Loucy (cell line): ENCODE measurements around the gene L3MBTL3.

Experiments used
- H2AFZ ChIP-seq: fragments of 200-600 bp; sonication (generic); 2 replicates; pipeline ENCODE4 v1.6.0; 2016; ENCODE audit warnings: antibody characterized with exemption, mild to moderate bottlenecking, low read length, moderate library complexity
- H3F3A ChIP-seq: fragments of 200-600 bp; 2 replicates; pipeline ENCODE4 v1.6.0; 2016; ENCODE audit warnings: antibody characterized with exemption, low read depth, mild to moderate bottlenecking
- H3K27me3 ChIP-seq: fragments of 200-600 bp; sonication (generic); 2 replicates; pipeline ENCODE4 v1.6.1; 2014; ENCODE audit warnings: low read length, mild to moderate bottlenecking; ENCODE audit not compliant: insufficient read depth, poor library complexity, severe bottlenecking
- H3K36me3 ChIP-seq: fragments of 200-600 bp; sonication (generic); 2 replicates; pipeline ENCODE4 v1.6.1; 2016; ENCODE audit warnings: low read length; ENCODE audit not compliant: insufficient read depth
- H3K4me1 ChIP-seq: fragments of 200-600 bp; sonication (generic); 2 replicates; pipeline ENCODE4 v1.5.1; 2014; ENCODE audit warnings: low read length, mild to moderate bottlenecking; ENCODE audit not compliant: insufficient read depth, poor library complexity, severe bottlenecking
- H3K4me2 ChIP-seq: fragments of 200-600 bp; sonication (generic); 2 replicates; pipeline ENCODE4 v1.6.0; 2014; ENCODE audit warnings: antibody characterized with exemption, low read length, low read depth, mild to moderate bottlenecking; ENCODE audit not compliant: poor library complexity, severe bottlenecking
- H3K4me3 ChIP-seq: fragments of 200-600 bp; sonication (generic); 2 replicates; pipeline ENCODE4 v1.5.1; 2014; ENCODE audit warnings: low read length, mild to moderate bottlenecking, mixed read lengths; ENCODE audit not compliant: poor library complexity, severe bottlenecking
- H3K79me2 ChIP-seq: fragments of 200-600 bp; sonication (generic); 2 replicates; pipeline ENCODE4 v1.6.1; 2014; ENCODE audit warnings: low read length; ENCODE audit not compliant: insufficient read depth
- H3K9ac ChIP-seq: fragments of 200-600 bp; sonication (generic); 2 replicates; pipeline ENCODE4 v1.6.0; 2014; ENCODE audit warnings: mild to moderate bottlenecking, low read depth, low read length, moderate library complexity; ENCODE audit not compliant: poor library complexity, severe bottlenecking
- H3K9me2 ChIP-seq: fragments of 200-600 bp; sonication (generic); replicated peaks from 2 replicates; pipeline ENCODE4 v1.6.1; 2016; ENCODE audit warnings: low read depth, low read length, mixed read lengths
- H3K9me3 ChIP-seq: fragments of 200-600 bp; sonication (generic); 2 replicates; pipeline ENCODE4 v1.6.1; 2014; ENCODE audit warnings: mild to moderate bottlenecking, antibody characterized with exemption, low read length, low read depth; ENCODE audit not compliant: insufficient read depth
- H4K20me1 ChIP-seq: fragments of 200-600 bp; sonication (generic); 2 replicates; pipeline ENCODE4 v1.6.0; 2014; ENCODE audit warnings: antibody characterized with exemption, low read length, mild to moderate bottlenecking; ENCODE audit not compliant: insufficient read depth, poor library complexity, severe bottlenecking
- CTCF ChIP-seq: fragments of 200-600 bp; sonication (generic); conservative IDR thresholded peaks from 2 replicates; pipeline ENCODE4 v1.5.1; 2014; ENCODE audit warnings: mild to moderate bottlenecking, antibody characterized with exemption, low read length
- EZH2phosphoT487 ChIP-seq: fragments of 200-600 bp; IDR thresholded peaks from 2 replicates; pipeline ENCODE4 v1.6.1; 2018; ENCODE audit warnings: antibody characterized with exemption, mild to moderate bottlenecking, moderate library complexity, borderline replicate concordance

The L3MBTL3 gene

GRCh38 chr6:130065609-130066156, 47.3 kb downstream of the L3MBTL3 start:
- Histone ChIP-seq H3K9ac (no peak overlapping the region), H3K79me2 (no peaks in the 10 kb centered on the region), H3K4me1 (no peaks in the 10 kb centered on the region), H4K20me1 (no peaks in the 10 kb centered on the region), H3K9me2 (no peaks in the 10 kb centered on the region), H3K9me3 (no peaks in the 10 kb centered on the region), H3K36me3 (peaks cover 14% of the 10 kb centered on the region; the same call in 1 of the 2 replicates), H3K4me3 (no peak overlapping the region), H2AFZ (no peak overlapping the region), H3K27me3 (no peaks in the 10 kb centered on the region), H3K4me2 (no peak overlapping the region), H3F3A (no peaks in the 10 kb centered on the region)
- TF ChIP-seq EZH2phosphoT487, result no peak
- TF ChIP-seq CTCF, result no peak

- TF ChIP-seq EZH2phosphoT487, result no peak
- TF ChIP-seq CTCF, result no peak
- no peaks in the 10 kb centered on the region for H3K9me3 ChIP-seq
- no peaks in the 10 kb centered on the region for H4K20me1 ChIP-seq
- H3K79me2 ChIP-seq, result no peaks in the 10 kb centered on the region
- no peak overlapping the region for H3K4me3 ChIP-seq
- H3K4me2 ChIP-seq, result no peak overlapping the region
- H3F3A ChIP-seq, result no peaks in the 10 kb centered on the region
- no peaks in the 10 kb centered on the region for H3K4me1 ChIP-seq
- peaks cover 5% of the 10 kb centered on the region; the same call in 1 of the 2 replicates for H3K36me3 ChIP-seq
- H2AFZ ChIP-seq, result no peak overlapping the region
- H3K27me3 ChIP-seq, result no peaks in the 10 kb centered on the region
- no peaks in the 10 kb centered on the region for H3K9me2 ChIP-seq
- no peak overlapping the region for H3K9ac ChIP-seq
Measured at GRCh38 chr6:130069485-130069884, 51.1 kb downstream of the L3MBTL3 start.

GRCh38 chr6:130070326-130070725, 51.9 kb downstream of the L3MBTL3 start:
- no peaks in the 10 kb centered on the region for H3K79me2 ChIP-seq
- no peaks in the 10 kb centered on the region for H3K9me3 ChIP-seq
- H3K4me2 ChIP-seq, result no peak overlapping the region
- no peak overlapping the region for H2AFZ ChIP-seq
- H3K4me1 ChIP-seq, result no peaks in the 10 kb centered on the region
- no peak overlapping the region for H3K4me3 ChIP-seq
- TF ChIP-seq CTCF (no peak), EZH2phosphoT487 (no peak)
- no peaks in the 10 kb centered on the region for H3F3A ChIP-seq
- no peaks in the 10 kb centered on the region for H3K27me3 ChIP-seq
- H3K9ac ChIP-seq, result no peak overlapping the region
- H3K36me3 ChIP-seq, result peaks cover 5% of the 10 kb centered on the region; the same call in 1 of the 2 replicates
- H4K20me1 ChIP-seq, result no peaks in the 10 kb centered on the region
- H3K9me2 ChIP-seq, result no peaks in the 10 kb centered on the region
